GM13977 (cell line): Measurements from ENCODE around the gene FREM2.

Experiments
- DNase-seq: peaks from one replicate; pipeline ENCODE4 v3.0.0; 2012; ENCODE audit warnings: low spot score
- CTCF ChIP-seq: IDR thresholded peaks from 2 replicates; pipeline ENCODE4 v1.5.1; 2012; ENCODE audit warnings: mild to moderate bottlenecking, control low read depth; ENCODE audit not compliant: insufficient read depth; ENCODE audit errors: extremely low read depth, missing control alignments
- in situ Hi-C: fragments of 300-500 bp; cut with MboI; formaldehyde crosslinking; loops from one replicate; pipeline ENCODE4 v1.12.0; 2022; ENCODE audit warnings: low sequenced_read_pairs, low pct_unique_long_range_greater_than_20kb, mixed read lengths, inconsistent platforms; ENCODE audit not compliant: unreplicated experiment

Gene FREM2

GRCh38 chr13:38697197-38697596 lies 10.3 kb downstream of the FREM2 start:
- no peak for DNase-seq
- no peak for TF ChIP-seq CTCF
- in situ Hi-C loops, result no loop called here

DNA sequence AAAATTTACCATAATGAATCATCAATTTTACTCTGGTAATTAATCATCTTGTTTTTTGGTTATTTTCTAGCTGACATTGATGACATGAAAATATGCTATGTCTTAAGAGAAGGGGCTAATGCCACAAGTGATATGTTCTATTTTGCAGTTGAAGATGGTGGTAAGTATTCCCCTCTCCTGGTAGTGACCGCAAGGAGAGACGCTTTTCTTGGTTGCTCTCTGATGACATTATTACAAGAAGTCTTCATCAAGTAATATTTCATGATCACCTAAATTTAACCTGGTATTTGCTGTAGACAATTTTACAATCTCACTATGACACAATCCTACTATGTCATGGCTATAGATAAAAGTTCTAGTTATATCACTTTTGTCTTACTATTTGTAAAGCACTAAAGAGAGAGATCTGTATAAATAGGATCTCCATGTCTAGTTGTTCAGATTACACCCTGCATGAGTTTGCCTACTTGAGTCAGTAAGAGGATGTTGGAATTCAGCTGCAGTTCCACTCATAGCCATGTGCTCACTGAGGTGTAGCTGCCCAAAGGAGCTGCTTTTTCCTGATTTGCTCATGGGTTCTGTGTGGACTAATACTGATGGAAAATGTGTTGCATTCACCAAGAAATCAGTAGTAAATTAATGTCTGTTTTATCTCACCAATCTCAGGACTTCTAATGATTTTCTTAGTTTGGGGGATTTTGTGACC lies 10.9 kb downstream of the FREM2 start:
- no peak for DNase-seq
- in situ Hi-C loops, result no loop called here
- no peak for TF ChIP-seq CTCF

DNA sequence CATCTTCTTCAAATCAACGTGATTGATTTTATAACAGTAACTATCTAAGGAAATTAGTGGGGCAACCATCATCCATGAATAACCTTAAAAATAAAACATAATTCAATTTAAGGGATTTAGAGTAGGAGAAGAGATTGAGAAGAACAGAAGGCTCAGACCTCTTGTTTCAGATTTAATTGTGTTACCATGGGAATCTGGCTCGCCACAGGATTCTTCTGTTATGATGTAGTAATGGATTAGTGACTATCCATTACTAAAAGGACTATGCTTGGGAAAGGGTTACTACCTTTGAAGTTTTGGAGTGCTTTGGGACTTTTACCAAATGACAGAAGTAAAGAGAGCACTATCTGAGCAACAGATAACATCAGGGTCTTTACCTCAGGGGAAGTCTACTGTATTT lies 13.2 kb downstream of the FREM2 start:
- TF ChIP-seq CTCF, result no peak
- no peak for DNase-seq
- in situ Hi-C loops, result no loop called here

GRCh38 chr13:38702669-38703068 lies 15.8 kb downstream of the FREM2 start:
- in situ Hi-C loops, result no loop called here
- no peak for DNase-seq

DNA sequence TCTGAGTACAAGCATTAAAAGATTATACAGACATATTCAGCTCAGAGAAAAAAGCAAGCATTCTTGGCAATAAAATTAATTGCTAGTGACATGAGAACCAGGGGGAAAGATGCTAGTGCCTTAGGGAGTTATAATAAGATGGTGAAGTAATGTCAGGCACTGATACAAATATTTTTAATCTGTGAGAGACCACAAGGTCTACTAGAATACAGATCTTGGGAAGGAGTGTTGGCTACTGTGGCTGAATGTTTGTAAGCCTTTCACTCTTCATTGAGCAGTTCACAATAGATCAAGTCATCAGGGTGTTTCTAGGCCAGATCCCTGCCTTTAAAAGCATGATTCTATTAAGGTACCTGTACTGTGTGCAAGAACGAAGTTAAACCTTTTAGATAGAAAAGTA lies 16.4 kb downstream of the FREM2 start:
- no peak for TF ChIP-seq CTCF
- in situ Hi-C loops, result no loop called here

More at GRCh38 chr13:38702669-38703068, 15.8 kb downstream of the FREM2 start:
- no peak for TF ChIP-seq CTCF

GRCh38 chr13:38705365-38705764 lies 18.5 kb downstream of the FREM2 start:
- no peak for DNase-seq
- no peak for TF ChIP-seq CTCF
- in situ Hi-C loops, result no loop called here

More for the DNA sequence above, 16.4 kb downstream of the FREM2 start:
- no peak for DNase-seq
